Measurements from ENCODE around the gene DCDC2B. TPM values are rescaled to one million over a fixed set of nuclear protein-coding genes. Genes with fewer than 3 reads are reported as not detected.

DCDC2B gene
- total and polyA plus RNA-seq, 9 of the 15 experiments (the other 6 are each of a cell fraction or from before 2014, with no cell fraction given) = not detected

- TF ChIP-seq, protein P1, sequence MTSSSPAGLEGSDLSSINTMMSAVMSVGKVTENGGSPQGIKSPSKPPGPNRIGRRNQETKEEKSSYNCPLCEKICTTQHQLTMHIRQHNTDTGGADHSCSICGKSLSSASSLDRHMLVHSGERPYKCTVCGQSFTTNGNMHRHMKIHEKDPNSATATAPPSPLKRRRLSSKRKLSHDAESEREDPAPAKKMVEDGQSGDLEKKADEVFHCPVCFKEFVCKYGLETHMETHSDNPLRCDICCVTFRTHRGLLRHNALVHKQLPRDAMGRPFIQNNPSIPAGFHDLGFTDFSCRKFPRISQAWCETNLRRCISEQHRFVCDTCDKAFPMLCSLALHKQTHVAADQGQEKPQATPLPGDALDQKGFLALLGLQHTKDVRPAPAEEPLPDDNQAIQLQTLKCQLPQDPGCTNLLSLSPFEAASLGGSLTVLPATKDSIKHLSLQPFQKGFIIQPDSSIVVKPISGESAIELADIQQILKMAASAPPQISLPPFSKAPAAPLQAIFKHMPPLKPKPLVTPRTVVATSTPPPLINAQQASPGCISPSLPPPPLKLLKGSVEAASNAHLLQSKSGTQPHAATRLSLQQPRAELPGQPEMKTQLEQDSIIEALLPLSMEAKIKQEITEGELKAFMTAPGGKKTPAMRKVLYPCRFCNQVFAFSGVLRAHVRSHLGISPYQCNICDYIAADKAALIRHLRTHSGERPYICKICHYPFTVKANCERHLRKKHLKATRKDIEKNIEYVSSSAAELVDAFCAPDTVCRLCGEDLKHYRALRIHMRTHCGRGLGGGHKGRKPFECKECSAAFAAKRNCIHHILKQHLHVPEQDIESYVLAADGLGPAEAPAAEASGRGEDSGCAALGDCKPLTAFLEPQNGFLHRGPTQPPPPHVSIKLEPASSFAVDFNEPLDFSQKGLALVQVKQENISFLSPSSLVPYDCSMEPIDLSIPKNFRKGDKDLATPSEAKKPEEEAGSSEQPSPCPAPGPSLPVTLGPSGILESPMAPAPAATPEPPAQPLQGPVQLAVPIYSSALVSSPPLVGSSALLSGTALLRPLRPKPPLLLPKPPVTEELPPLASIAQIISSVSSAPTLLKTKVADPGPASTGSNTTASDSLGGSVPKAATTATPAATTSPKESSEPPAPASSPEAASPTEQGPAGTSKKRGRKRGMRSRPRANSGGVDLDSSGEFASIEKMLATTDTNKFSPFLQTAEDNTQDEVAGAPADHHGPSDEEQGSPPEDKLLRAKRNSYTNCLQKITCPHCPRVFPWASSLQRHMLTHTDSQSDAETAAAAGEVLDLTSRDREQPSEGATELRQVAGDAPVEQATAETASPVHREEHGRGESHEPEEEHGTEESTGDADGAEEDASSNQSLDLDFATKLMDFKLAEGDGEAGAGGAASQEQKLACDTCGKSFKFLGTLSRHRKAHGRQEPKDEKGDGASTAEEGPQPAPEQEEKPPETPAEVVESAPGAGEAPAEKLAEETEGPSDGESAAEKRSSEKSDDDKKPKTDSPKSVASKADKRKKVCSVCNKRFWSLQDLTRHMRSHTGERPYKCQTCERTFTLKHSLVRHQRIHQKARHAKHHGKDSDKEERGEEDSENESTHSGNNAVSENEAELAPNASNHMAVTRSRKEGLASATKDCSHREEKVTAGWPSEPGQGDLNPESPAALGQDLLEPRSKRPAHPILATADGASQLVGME (CRISPR knock-in tag; IDR thresholded peaks at IDR 0.05) = no peak
- no peak for TF ChIP-seq FOSL1 (tag; conservative IDR thresholded peaks at IDR 0.05)
- no peak for TF ChIP-seq ZFP30 (CRISPR knock-in tag; IDR thresholded peaks at IDR 0.05; ENCODE audit: borderline replicate concordance)
- TF ChIP-seq, protein P2, sequence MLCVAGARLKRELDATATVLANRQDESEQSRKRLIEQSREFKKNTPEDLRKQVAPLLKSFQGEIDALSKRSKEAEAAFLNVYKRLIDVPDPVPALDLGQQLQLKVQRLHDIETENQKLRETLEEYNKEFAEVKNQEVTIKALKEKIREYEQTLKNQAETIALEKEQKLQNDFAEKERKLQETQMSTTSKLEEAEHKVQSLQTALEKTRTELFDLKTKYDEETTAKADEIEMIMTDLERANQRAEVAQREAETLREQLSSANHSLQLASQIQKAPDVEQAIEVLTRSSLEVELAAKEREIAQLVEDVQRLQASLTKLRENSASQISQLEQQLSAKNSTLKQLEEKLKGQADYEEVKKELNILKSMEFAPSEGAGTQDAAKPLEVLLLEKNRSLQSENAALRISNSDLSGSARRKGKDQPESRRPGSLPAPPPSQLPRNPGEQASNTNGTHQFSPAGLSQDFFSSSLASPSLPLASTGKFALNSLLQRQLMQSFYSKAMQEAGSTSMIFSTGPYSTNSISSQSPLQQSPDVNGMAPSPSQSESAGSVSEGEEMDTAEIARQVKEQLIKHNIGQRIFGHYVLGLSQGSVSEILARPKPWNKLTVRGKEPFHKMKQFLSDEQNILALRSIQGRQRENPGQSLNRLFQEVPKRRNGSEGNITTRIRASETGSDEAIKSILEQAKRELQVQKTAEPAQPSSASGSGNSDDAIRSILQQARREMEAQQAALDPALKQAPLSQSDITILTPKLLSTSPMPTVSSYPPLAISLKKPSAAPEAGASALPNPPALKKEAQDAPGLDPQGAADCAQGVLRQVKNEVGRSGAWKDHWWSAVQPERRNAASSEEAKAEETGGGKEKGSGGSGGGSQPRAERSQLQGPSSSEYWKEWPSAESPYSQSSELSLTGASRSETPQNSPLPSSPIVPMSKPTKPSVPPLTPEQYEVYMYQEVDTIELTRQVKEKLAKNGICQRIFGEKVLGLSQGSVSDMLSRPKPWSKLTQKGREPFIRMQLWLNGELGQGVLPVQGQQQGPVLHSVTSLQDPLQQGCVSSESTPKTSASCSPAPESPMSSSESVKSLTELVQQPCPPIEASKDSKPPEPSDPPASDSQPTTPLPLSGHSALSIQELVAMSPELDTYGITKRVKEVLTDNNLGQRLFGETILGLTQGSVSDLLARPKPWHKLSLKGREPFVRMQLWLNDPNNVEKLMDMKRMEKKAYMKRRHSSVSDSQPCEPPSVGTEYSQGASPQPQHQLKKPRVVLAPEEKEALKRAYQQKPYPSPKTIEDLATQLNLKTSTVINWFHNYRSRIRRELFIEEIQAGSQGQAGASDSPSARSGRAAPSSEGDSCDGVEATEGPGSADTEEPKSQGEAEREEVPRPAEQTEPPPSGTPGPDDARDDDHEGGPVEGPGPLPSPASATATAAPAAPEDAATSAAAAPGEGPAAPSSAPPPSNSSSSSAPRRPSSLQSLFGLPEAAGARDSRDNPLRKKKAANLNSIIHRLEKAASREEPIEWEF (CRISPR knock-in tag; IDR thresholded peaks at IDR 0.05) = no peak
- no peak for TF ChIP-seq ZNF586 (CRISPR knock-in tag; conservative IDR thresholded peaks at IDR 0.05)
- no peak for TF ChIP-seq KLF13 (tag; IDR thresholded peaks at IDR 0.05; ENCODE audit: borderline replicate concordance, low read depth)
- peak; percentile 82 for TF ChIP-seq CBX1 (IDR thresholded peaks at IDR 0.05; ENCODE audit: low read depth)
- TF ChIP-seq TAF15 (IDR thresholded peaks at IDR 0.05; ENCODE audit: low read depth, low read length) = no peak
- TF ChIP-seq ZNF232 (CRISPR knock-in tag; IDR thresholded peaks at IDR 0.05) = no peak; the same call in 1 of the 2 replicates
- TF ChIP-seq LARP7 (IDR thresholded peaks at IDR 0.05) = no peak
- no peak for TF ChIP-seq HNRNPUL1 (IDR thresholded peaks at IDR 0.05; ENCODE audit: low read length)
- peak; percentile 89; the same call in 1 of the 2 replicates for TF ChIP-seq PHF8 (IDR thresholded peaks at IDR 0.05; ENCODE audit: borderline replicate concordance, low read length)
- no peak for TF ChIP-seq NBN (IDR thresholded peaks at IDR 0.05; ENCODE audit: low read depth)
- TF ChIP-seq CREBBP (IDR thresholded peaks at IDR 0.05; ENCODE audit: low read depth, low read length) = no peak
- no peak for TF ChIP-seq ZC3H8 (IDR thresholded peaks at IDR 0.05)
- TF ChIP-seq, protein P3, sequence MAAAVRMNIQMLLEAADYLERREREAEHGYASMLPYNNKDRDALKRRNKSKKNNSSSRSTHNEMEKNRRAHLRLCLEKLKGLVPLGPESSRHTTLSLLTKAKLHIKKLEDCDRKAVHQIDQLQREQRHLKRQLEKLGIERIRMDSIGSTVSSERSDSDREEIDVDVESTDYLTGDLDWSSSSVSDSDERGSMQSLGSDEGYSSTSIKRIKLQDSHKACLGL (CRISPR knock-in tag; IDR thresholded peaks at IDR 0.05; ENCODE audit: borderline replicate concordance, poor library complexity, severe bottlenecking) = peak; percentile 12
These were observed 3.2 kb upstream of the DCDC2B start, which contains the start of gene IQCC (continued) for GRCh38 chr1:32205401-32206370.

Measured in K562 (cell line).